Astrocyte of the spinal cord (primary cell): ENCODE data around the gene VNN1.

ENCODE experiments used
- DNase-seq: peaks from one replicate; pipeline ENCODE4 v3.0.0; 2011; ENCODE audit warnings: low read depth, low spot score
- H3K4me3 ChIP-seq: 2 replicates; pipeline ENCODE4 v1.5.1; 2011; ENCODE audit warnings: low read depth, mild to moderate bottlenecking, low read length, moderate library complexity
- CTCF ChIP-seq: IDR thresholded peaks from 2 replicates; pipeline ENCODE4 v1.5.1; 2012; ENCODE audit warnings: low read depth, mild to moderate bottlenecking, low read length, inconsistent platforms
- in situ Hi-C: cut with HindIII; loops from 2 replicates; pipeline ENCODE4 v1.10.0; 2017; ENCODE audit warnings: low sequenced_read_pairs

The VNN1 gene

GRCh38 chr6:132695773-132696172, 18.1 kb downstream of the VNN1 start:
- H3K4me3 ChIP-seq: no peak overlapping the region
- in situ Hi-C loops: no loop called here
- no peak for TF ChIP-seq CTCF
- DNase-seq: no peak

- peak; percentile 39 for DNase-seq
- no peak for TF ChIP-seq CTCF
Measured at GRCh38 chr6:132693478-132693877, 20.4 kb downstream of the VNN1 start.

GRCh38 chr6:132690678-132691077, 23.2 kb downstream of the VNN1 start:
- no peak overlapping the region for H3K4me3 ChIP-seq
- no peak for TF ChIP-seq CTCF
- DNase-seq: no peak
- in situ Hi-C loops: no loop called here

More at GRCh38 chr6:132693478-132693877, 20.4 kb downstream of the VNN1 start:
- in situ Hi-C loops: no loop called here
- H3K4me3 ChIP-seq: no peak overlapping the region

GRCh38 chr6:132687306-132687705, 26.5 kb downstream of the VNN1 start:
- DNase-seq: peak; percentile 19
- no peak overlapping the region for H3K4me3 ChIP-seq
- in situ Hi-C loops: no loop called here

GRCh38 chr6:132686531-132686930, 27.3 kb downstream of the VNN1 start:
- H3K4me3 ChIP-seq: no peak overlapping the region
- in situ Hi-C loops: no loop called here
- no peak for TF ChIP-seq CTCF
- DNase-seq: no peak

More at GRCh38 chr6:132687306-132687705, 26.5 kb downstream of the VNN1 start:
- no peak for TF ChIP-seq CTCF

- in situ Hi-C loops: no loop called here
- no peak overlapping the region for H3K4me3 ChIP-seq
- DNase-seq: peak; percentile 0
- TF ChIP-seq CTCF: no peak
Measured at GRCh38 chr6:132685009-132685408, 28.8 kb downstream of the VNN1 start.

- DNase-seq: no peak
- TF ChIP-seq CTCF: no peak
Measured at GRCh38 chr6:132684272-132684671, 29.6 kb downstream of the VNN1 start.

More at GRCh38 chr6:132684272-132684671, 29.6 kb downstream of the VNN1 start:
- no peak overlapping the region for H3K4me3 ChIP-seq
- in situ Hi-C loops: no loop called here
